Brain microvascular endothelial cell (primary cell): ENCODE results near the gene TOP1.

Experiments used
- DNase-seq: peaks from one replicate; pipeline ENCODE4 v3.0.0-alpha.2; 2020
- H3K27ac ChIP-seq: fragments of 250-450 bp; sonication (Bioruptor Pico); 2 replicates; pipeline ENCODE4 v1.5.1; 2020; ENCODE audit warnings: mild to moderate bottlenecking, moderate library complexity
- H3K27me3 ChIP-seq: fragments of 250-450 bp; sonication (Bioruptor Pico); replicated peaks from 2 replicates; pipeline ENCODE4 v1.5.1; 2020; ENCODE audit warnings: mild to moderate bottlenecking
- H3K36me3 ChIP-seq: fragments of 250-450 bp; sonication (Bioruptor Pico); replicated peaks from 2 replicates; pipeline ENCODE4 v1.5.1; 2020; ENCODE audit warnings: mild to moderate bottlenecking
- H3K4me3 ChIP-seq: 2 replicates; pipeline ENCODE4 v1.5.1; 2011; ENCODE audit warnings: low read depth, mild to moderate bottlenecking, control low read depth, low read length, moderate library complexity
- in situ Hi-C: cut with HindIII; loops from 2 replicates; pipeline ENCODE4 v1.10.0; 2017; ENCODE audit warnings: low sequenced_read_pairs, low pct_ligation_motif_present
- TF ChIP-seq, protein P1 (sequence below): IDR thresholded peaks from 2 replicates; pipeline ENCODE4 v1.5.1; 2011; ENCODE audit warnings: low read depth, mild to moderate bottlenecking, moderate library complexity, low read length, control low read depth, inconsistent platforms; ENCODE audit errors: missing control alignments

The TOP1 gene

GRCh38 chr20:41098703-41099250 is 70.2 kb downstream of the TOP1 start:
- Histone ChIP-seq H3K27ac (no peak overlapping the region), H3K27me3 (no peaks in the 10 kb centered on the region), H3K4me3 (no peak overlapping the region), H3K36me3 (peaks cover 74% of the 10 kb centered on the region)
- TF ChIP-seq, protein P1, sequence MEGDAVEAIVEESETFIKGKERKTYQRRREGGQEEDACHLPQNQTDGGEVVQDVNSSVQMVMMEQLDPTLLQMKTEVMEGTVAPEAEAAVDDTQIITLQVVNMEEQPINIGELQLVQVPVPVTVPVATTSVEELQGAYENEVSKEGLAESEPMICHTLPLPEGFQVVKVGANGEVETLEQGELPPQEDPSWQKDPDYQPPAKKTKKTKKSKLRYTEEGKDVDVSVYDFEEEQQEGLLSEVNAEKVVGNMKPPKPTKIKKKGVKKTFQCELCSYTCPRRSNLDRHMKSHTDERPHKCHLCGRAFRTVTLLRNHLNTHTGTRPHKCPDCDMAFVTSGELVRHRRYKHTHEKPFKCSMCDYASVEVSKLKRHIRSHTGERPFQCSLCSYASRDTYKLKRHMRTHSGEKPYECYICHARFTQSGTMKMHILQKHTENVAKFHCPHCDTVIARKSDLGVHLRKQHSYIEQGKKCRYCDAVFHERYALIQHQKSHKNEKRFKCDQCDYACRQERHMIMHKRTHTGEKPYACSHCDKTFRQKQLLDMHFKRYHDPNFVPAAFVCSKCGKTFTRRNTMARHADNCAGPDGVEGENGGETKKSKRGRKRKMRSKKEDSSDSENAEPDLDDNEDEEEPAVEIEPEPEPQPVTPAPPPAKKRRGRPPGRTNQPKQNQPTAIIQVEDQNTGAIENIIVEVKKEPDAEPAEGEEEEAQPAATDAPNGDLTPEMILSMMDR: no peak
- in situ Hi-C loops: loop anchor here (25.0 kb wide), 1 partner anchor 111 kb away; no protein-coding TSS in a partner anchor
- no peak for DNase-seq

- no peaks in the 10 kb centered on the region for H3K27me3 ChIP-seq
- H3K36me3 ChIP-seq: peaks cover 73% of the 10 kb centered on the region
- TF ChIP-seq, protein P1: no peak
- no peak overlapping the region for H3K27ac ChIP-seq
- in situ Hi-C loops: no loop called here
- no peak for DNase-seq
- H3K4me3 ChIP-seq: no peak overlapping the region
Observed at GRCh38 chr20:41100001-41100480, 71.4 kb downstream of the TOP1 start.

- TF ChIP-seq, protein P1: no peak
- Histone ChIP-seq H3K27me3 (no peaks in the 10 kb centered on the region), H3K27ac (no peak overlapping the region), H3K4me3 (no peak overlapping the region), H3K36me3 (peaks cover 73% of the 10 kb centered on the region)
- DNase-seq: no peak
- in situ Hi-C loops: no loop called here
Observed at GRCh38 chr20:41101660-41102059, 73.0 kb downstream of the TOP1 start.

- in situ Hi-C loops: no loop called here
- TF ChIP-seq, protein P1: no peak
- DNase-seq: no peak
- H3K27ac ChIP-seq: no peak overlapping the region
- no peak overlapping the region for H3K4me3 ChIP-seq
- H3K27me3 ChIP-seq: no peaks in the 10 kb centered on the region
- H3K36me3 ChIP-seq: peaks cover 71% of the 10 kb centered on the region
Observed at GRCh38 chr20:41108531-41108930, 79.9 kb downstream of the TOP1 start.

- Histone ChIP-seq H3K27me3 (no peaks in the 10 kb centered on the region), H3K27ac (no peak overlapping the region), H3K4me3 (no peak overlapping the region), H3K36me3 (peaks cover 72% of the 10 kb centered on the region)
- in situ Hi-C loops: no loop called here
- TF ChIP-seq, protein P1: no peak
- DNase-seq: no peak
Observed at GRCh38 chr20:41110012-41110411, 81.4 kb downstream of the TOP1 start.
